Smooth muscle cell (in vitro differentiated cells): ENCODE data around the gene EEIG1. TPM values are rescaled to one million over a fixed set of nuclear protein-coding genes. Genes with fewer than 3 reads are reported as not detected.

ENCODE experiments used
- DNase-seq: peaks from one replicate; lab custom pipeline; 2025; ENCODE audit not compliant: unreplicated experiment; lab: John Stamatoyannopoulos, UW
- H2AFZ ChIP-seq: fragments of 200-600 bp; sonication (generic); 2 replicates; pipeline ENCODE4 v1.6.0; 2016; ENCODE audit warnings: antibody characterized with exemption, low read depth, mild to moderate bottlenecking
- H3F3A ChIP-seq: fragments of 200-600 bp; sonication (generic); 2 replicates; pipeline ENCODE4 v1.6.0; 2017; ENCODE audit warnings: antibody characterized with exemption, low read depth
- H3K27ac ChIP-seq: fragments of 200-600 bp; sonication (generic); 2 replicates; pipeline ENCODE4 v1.5.1; 2016; ENCODE audit warnings: low read depth, mild to moderate bottlenecking
- H3K27me3 ChIP-seq: fragments of 200-600 bp; sonication (generic); 2 replicates; pipeline ENCODE4 v1.6.1; 2016; ENCODE audit warnings: low read depth, mild to moderate bottlenecking
- H3K36me3 ChIP-seq: fragments of 200-600 bp; sonication (generic); 2 replicates; pipeline ENCODE4 v1.5.1; 2016; ENCODE audit warnings: low read depth
- H3K4me1 ChIP-seq: fragments of 200-600 bp; sonication (generic); 2 replicates; pipeline ENCODE4 v1.5.1; 2016; ENCODE audit warnings: low read depth
- H3K4me2 ChIP-seq: fragments of 200-600 bp; sonication (generic); 2 replicates; pipeline ENCODE4 v1.6.0; 2016; ENCODE audit warnings: mild to moderate bottlenecking
- H3K4me3 ChIP-seq: fragments of 200-600 bp; sonication (generic); 2 replicates; pipeline ENCODE4 v1.5.1; 2016; ENCODE audit warnings: mild to moderate bottlenecking
- H3K79me2 ChIP-seq: fragments of 200-600 bp; sonication (generic); 2 replicates; pipeline ENCODE4 v1.6.0; 2016; ENCODE audit warnings: low read depth, mild to moderate bottlenecking
- H3K9ac ChIP-seq: fragments of 200-600 bp; sonication (generic); 2 replicates; pipeline ENCODE4 v1.6.0; 2016; ENCODE audit warnings: low read depth
- H3K9me3 ChIP-seq: fragments of 200-600 bp; sonication (generic); replicated peaks from 2 replicates; pipeline ENCODE4 v1.5.1; 2016; ENCODE audit warnings: low read depth
- H4K20me1 ChIP-seq: fragments of 200-600 bp; sonication (generic); 2 replicates; pipeline ENCODE4 v1.6.0; 2016; ENCODE audit warnings: low read depth
- CTCF ChIP-seq: fragments of 200-600 bp; sonication (generic); IDR thresholded peaks from 2 replicates; pipeline ENCODE4 v1.5.1; 2017; ENCODE audit warnings: borderline replicate concordance, mild to moderate bottlenecking, antibody characterized with exemption; ENCODE audit not compliant: insufficient read depth, poor library complexity, severe bottlenecking
- WGBS: methylation state at CpG from one replicate; pipeline ENCODE4 v1.1.7; 2016; ENCODE audit warnings: low lambda C conversion rate; 5-methylcytosine and 5-hydroxymethylcytosine counted together
- polyA plus RNA-seq: library from polyadenylated mRNA; unstranded; fragments of >200 nt; fragmentation: Nextera tagmentation; extraction: Ambion mirVana; gene quantifications from 2 replicates; pipeline ENCODE4 v1.2.1, GENCODE V29; 2016
- total RNA-seq: library from RNA; depleted of rRNA; stranded (reverse); fragments of >200 nt; gene quantifications from 2 replicates; pipeline ENCODE4 v1.2.3, GENCODE V29; 2014

Gene EEIG1
- total and polyA plus RNA-seq, 2 experiments from 2014 or later = 9.2 to 18.1 TPM

GRCh38 chr9:127972236-127972871 lies 8.4 kb downstream of the EEIG1 start:
- H4K20me1 ChIP-seq = peaks cover 71% of the 10 kb centered on the region
- peak overlapping the region; percentile 33 for H3K4me2 ChIP-seq
- H3K27me3 ChIP-seq = no peaks in the 10 kb centered on the region
- no peak overlapping the region for H3K27ac ChIP-seq
- no peak overlapping the region for H2AFZ ChIP-seq
- WGBS = 79% methylated on average over 12 of the region's 12 CpGs
- no peak for DNase-seq
- no peaks in the 10 kb centered on the region for H3K36me3 ChIP-seq
- peaks cover 12% of the 10 kb centered on the region for H3F3A ChIP-seq
- TF ChIP-seq CTCF = no peak
- no peak overlapping the region for H3K4me3 ChIP-seq
- peaks cover 17% of the 10 kb centered on the region for H3K4me1 ChIP-seq
- H3K79me2 ChIP-seq = peaks cover 86% of the 10 kb centered on the region
- H3K9ac ChIP-seq = no peak overlapping the region
- no peaks in the 10 kb centered on the region for H3K9me3 ChIP-seq

- peak overlapping the region; percentile 38 for H3K27ac ChIP-seq
- H2AFZ ChIP-seq = no peak overlapping the region
- WGBS = 29% methylated on average over 17 of the region's 20 CpGs
- no peak overlapping the region for H3K9ac ChIP-seq
- peaks cover 64% of the 10 kb centered on the region for H4K20me1 ChIP-seq
- no peak overlapping the region for H3K4me3 ChIP-seq
- H3K9me3 ChIP-seq = no peaks in the 10 kb centered on the region
- no peak for TF ChIP-seq CTCF
- DNase-seq = no peak
- peaks cover 13% of the 10 kb centered on the region for H3F3A ChIP-seq
- H3K36me3 ChIP-seq = no peaks in the 10 kb centered on the region
- H3K79me2 ChIP-seq = peaks cover 86% of the 10 kb centered on the region
- no peaks in the 10 kb centered on the region for H3K27me3 ChIP-seq
- peaks cover 11% of the 10 kb centered on the region for H3K4me1 ChIP-seq
- H3K4me2 ChIP-seq = peak overlapping the region; percentile 21
Measured at GRCh38 chr9:127971357-127972235, 9.2 kb downstream of the EEIG1 start.

GRCh38 chr9:127970401-127971313 lies 10.1 kb downstream of the EEIG1 start:
- Histone ChIP-seq H4K20me1 (peaks cover 54% of the 10 kb centered on the region), H2AFZ (no peak overlapping the region), H3K4me2 (no peak overlapping the region), H3K9ac (no peak overlapping the region), H3F3A (peaks cover 22% of the 10 kb centered on the region), H3K79me2 (peaks cover 81% of the 10 kb centered on the region), H3K9me3 (no peaks in the 10 kb centered on the region), H3K4me3 (no peak overlapping the region), H3K27me3 (no peaks in the 10 kb centered on the region), H3K36me3 (no peaks in the 10 kb centered on the region), H3K27ac (peak overlapping the region; percentile 98), H3K4me1 (peaks cover 18% of the 10 kb centered on the region)
- no peak for DNase-seq
- no peak for TF ChIP-seq CTCF
- 68% methylated on average over 12 of the region's 16 CpGs for WGBS
